ENCODE measurements around the gene P3H4.
A peak's percentile ranks its signal among the peaks of the same experiment; 100 is the strongest.

P3H4 gene

DNA sequence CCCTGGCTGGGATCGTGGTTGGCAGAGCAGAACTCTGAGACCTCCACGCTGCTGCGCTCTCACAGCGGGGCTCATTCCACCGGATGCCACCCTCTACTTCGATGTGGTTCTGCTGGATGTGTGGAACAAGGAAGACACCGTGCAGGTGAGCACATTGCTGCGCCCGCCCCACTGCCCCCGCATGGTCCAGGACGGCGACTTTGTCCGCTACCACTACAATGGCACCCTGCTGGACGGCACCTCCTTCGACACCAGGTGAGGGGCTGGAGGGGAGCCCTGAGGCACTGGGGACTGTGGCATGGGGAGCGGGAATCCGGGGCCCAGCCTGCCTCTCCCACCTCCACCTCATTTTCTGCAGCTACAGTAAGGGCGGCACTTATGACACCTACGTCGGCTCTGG, 6.3 kb upstream of the P3H4 start:
- no peak for DNase-seq

DNA sequence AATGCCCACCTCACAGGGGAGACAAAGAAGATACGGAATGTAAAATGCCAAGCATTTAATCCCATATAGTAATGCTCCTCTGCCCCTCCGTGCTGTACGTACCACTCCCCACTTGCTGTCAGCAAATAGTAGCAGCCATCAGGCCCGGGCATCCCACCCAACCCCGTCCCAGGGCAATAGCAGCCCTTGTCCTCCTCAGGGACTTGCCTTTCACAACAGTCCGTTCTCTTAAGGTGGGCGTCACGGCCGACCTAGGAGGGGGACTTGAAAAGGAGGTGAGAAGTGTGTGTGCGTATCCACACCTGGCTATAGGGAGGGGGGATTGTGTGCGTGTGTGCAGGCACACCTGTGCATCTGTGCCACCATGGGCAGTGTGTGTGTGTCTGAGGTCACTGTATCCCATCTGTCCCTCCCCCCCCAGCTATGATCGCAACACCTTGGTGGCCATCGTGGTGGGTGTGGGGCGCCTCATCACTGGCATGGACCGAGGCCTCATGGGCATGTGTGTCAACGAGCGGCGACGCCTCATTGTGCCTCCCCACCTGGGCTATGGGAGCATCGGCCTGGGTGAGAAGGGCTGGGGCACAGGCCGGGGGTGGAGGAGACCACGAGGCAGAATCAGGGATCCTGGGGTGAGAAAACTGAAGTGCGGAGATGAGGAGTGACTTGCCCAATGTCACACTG, 5.0 kb upstream of the P3H4 start:
- DNase-seq: no peak

DNA sequence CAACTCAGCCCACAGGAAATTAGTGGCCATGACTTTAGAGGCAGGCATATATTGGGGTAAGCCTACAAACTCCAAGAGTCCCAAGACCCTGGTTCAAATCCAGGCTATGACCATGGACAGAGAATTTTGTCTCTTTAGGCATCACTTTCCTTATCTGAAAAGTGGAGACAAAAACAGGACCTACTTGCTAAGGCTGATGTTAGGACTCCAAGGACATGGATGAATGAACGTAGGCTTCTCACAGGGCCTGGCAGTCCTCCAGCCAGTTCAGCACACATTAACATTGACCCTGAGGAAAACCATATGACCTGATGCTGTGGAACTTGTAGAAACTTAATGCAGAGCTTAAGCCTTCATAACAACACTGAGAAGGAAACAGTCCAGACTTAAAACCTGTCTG, 2.4 kb upstream of the P3H4 start:
- DNase-seq: no peak

GRCh38 chr17:41813699-41814124, 2.0 kb upstream of the P3H4 start:
- DNase-seq: no peak

GRCh38 chr17:41813152-41813680, 1.5 kb upstream of the P3H4 start:
- no peak for DNase-seq

GRCh38 chr17:41812381-41813151, 817 bp upstream of the P3H4 start, which contains the start of gene FKBP10:
Gene FKBP10 (plus strand): TSS chr17:41813004. CDS start chr17:41813035, 31 bp downstream.
- peak; percentile 40 for DNase-seq

DNA sequence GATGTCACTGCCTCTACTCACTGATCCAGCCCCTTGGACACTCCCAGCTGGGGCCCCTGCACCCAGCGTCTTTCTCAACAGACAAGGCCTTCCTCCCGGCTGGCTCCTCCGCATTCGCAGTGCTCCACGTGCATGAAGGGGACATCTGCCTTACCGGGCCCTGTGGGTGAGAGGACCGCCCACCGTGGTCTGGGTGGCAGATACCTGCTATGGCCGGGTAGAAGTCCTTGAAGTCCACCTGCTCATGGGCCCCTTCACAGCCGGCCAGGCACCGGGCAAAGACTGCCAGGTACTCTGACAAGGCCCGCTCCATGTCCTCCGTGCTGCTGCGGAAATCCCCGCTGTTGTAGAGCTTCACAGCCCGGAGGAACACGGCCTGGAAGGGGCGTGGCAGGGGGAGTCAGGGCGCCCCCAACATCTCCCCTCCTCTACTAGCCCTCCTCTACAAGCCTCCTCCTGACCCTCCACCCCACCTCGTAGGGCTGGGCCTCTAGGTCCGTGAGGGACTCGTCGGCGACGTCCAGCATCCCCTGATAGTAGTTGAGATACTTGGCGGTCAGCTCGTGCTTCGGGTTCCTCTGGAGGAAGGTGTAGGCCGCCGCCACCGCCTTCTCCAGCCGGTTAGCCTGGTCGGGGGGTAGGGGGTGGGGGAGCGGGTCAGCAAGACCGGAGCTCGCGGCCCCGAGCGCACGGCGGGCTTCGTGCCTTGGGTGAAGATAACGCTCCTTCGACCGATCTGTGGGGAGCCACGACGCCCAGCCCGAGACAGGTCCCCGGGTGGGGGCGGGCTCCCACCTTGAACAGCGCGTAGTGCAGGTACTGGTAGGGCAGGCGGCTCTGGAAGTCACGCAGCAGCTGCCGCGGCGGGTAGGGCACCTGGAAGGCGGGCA, 845 bp downstream of the P3H4 start:
- DNase-seq: no peak

GRCh38 chr17:41806685-41807445, 4.9 kb downstream of the P3H4 start:
- DNase-seq: no peak

DNA sequence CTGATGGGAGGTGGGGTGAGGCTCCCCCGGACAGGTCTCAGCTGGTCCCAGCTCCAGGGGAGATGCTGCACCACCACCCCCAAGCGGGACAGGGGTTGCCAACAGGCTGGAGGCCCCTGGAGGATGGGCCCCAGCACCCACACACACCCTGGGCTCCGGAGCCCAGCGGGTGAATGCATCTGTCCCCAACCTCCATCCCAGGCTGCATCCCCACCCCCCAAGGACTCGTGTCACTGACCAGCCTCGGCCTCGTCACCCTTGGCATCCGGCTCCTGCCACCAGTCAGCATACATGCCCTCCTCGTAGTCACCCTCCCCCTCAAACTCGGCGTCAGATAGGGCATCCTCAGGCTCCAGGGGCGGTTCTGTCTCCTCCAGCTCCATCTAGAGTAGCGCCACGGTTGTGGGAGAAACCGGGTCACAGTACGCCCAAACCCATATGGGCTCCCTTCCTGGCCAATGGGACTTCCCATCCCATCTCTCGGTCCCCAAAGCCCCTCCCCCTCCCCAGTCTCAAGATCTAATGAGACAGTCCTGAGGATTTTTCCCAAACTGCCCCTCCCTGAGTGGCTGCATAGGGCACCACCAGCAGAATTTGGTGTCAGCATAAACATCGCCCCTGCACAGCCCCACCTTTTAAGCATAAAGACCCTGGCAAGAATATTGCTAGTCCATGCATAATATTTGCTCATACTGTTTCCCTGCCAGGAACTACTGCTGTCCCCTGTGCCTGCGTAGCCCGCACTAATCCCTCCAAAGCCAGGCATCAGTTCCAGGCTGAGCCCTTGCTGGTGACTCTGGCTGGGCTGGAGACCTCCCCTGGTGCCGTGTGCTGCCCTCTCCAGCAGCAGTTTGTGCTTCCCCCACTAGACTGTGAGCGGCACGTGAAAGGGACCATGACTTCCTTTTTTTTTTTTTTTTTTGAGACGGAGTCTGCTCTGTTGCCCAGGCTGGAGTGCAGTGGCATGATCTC, 8.4 kb downstream of the P3H4 start:
- no peak for DNase-seq

DNA sequence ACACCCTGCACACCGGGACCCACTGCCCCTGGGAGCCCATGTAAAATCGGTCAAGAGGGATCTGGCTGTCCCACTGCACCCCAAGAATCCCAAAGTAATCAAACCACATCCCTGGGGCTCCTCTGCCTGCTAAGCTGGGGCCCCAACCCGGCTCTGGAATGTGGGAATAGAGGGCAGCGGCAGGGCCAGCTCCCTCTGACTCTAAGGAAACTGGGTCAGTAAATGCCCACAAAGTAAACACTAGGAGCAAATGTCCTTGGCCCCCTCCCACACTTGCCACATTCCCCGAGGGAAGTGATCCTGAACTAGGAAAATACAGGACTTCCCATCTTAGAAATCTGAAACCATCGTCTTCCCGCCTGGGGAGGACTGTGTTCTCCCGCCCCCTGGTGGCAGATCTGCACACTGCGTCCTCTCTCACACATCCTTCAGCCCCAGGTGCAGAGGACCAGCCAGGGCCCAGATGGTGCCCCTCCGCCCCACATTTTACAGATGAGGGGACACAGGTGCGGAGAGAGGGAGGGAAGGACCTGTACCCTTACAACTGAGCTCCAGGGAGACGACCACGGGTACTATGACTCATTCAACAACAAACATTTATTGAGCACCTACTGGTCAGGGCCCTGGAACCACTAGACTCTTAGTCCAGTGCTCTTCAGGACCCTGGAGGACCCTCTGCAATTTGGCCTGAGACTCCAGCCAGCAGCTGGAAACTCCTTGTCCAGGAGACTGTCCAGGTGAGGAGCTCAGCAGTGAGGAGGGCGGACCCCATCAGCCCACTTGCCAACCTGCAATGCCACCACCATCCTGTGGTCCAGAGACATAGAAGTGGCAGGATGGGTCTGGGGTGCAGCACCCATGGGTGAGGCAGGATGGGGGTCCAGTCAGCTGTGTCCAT, 10.1 kb downstream of the P3H4 start:
- peak; percentile 84 for DNase-seq

- DNase-seq: peak; percentile 50
Observed at GRCh38 chr17:41800601-41801373, 11.0 kb downstream of the P3H4 start.

DNA sequence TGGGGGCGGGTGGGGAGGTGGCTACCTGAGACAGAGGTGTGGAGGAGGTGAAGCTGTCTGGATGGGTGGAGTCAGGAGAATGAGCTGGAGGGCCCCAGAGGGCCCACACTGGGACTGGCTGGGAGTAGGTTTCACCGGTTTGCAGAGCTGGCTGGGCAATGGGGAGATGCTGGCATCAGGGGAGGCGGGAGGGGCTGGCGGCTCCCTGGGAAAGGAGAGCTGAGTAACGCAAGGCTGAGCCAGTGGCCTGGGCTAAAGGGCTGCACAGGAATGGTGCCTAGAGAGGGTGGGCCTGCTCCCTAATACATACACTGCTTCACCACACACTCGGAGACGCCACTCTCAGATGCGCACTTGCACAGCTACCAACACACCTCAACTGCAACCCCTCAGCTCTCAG, 12.4 kb downstream of the P3H4 start:
- DNase-seq: no peak

DNA sequence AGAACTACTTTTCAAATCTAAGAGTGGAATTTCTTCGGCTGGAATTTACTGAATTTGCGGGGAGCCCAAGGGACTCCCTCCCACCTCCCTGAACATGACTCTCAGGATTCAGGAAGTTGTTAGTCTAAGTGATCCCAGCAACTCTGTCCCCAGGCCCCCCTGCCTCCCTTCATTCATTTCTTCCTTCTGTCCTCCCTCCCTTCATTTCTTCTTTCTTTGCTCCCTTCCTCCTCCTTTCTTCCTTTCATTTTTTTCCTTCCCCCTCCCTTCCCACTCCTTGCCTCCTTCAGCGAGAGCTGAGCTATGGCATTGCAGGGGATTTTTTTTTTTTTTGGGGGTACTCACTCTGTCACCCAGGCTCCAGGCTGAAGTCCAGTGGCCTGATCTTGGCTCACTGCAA, 14.4 kb downstream of the P3H4 start:
- DNase-seq: no peak

DNA sequence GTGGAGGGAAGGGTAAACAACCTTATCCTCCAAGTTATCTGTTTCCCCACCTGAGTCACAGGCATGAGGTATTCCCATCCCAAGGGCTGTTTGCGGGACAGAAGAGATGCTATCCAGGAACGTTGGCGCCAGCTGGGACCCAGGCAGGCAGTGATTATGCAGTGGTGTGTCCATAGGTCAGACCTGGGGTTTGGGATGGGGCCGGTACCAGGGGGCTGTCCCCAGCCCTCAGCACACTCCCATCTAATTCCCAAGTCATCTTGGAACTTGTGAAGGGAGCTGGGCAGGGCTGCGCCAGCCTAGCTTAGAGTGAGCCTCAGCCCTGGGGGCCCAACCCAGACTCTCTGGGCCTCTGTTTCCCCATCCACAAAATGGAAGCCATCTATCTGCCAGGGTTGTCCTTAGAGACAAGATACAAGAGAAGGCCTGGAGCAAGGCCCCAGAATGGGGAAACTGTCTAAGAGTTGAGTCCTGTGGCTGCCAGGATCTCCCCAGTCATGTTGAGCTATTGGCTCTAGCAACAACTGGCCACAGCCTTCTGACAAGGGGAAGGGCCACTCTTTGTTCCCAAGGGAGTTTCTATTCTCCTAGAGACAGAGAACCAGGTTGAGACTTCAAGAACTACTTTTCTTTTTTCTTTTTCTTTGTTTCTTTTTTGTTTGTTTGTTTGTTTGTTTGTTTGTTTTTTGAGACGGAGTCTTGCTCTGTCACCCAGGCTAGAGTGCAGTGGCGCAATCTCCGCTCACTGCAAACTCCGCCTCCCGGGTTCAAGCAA, 15.4 kb downstream of the P3H4 start:
- no peak for DNase-seq

DNA sequence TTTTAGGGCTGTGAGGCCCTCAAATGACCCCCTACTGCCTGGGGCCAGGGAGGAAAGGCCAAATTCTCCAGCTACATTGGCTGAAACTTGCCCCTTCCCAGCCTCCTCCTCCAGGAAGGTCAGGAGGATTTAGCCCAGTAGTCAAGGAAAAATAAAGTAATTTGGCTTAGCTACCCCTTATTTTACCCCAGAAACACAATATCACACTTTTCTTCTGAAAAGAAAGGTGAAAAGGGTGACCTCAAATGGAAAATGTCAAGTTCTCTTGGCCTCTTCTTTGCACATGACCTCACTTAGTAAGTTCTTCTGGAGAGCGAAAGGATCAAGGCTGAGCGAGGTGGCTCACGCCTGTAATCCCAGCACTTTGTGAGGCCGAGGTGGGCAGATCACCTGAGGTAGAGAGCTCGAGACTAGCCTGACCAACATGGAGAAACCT, 17.2 kb downstream of the P3H4 start:
- DNase-seq: no peak

DNA sequence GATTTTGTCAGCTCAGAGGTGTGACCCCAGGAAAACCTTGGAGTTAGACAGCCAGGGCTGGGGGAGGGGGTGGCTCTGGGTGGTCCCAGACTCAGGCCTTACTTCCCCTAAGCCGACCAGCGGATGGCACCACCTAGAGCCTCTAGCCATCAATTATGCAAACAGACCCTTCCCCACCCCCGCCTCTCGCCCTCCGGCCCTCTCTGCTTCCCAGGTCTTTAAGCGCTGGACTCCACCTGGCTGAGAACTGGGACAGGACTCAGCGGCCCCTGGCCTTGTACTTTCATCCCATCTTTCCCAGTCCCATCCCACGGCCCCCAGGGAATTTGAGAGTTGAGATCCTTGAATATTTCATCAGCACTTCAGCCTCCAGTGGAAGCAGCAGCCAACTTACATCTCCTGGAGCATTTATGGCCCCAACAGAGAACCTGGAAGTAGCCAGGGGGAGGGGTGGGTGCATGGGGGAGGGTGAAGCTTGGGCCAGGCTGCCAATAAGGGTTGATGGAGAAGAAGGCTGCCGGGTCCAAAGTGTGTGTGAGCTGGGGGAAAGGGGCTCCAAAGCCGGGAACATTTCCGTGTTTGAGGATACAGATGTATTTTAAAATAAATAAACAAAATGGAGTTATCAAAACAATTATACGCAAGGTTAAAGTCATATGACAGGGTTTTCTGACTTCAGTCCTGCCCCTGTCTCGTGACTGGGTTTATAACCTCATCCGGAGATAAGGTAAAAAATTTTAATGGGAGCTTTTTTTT, 17.8 kb downstream of the P3H4 start:
- no peak for DNase-seq

All from CD4-positive, alpha-beta T cell treated with Interleukin-6 for 4 hours (primary cell).